Right cardiac atrium (tissue), 5 donors: Measurements from ENCODE around the gene MIB2. TPM values are rescaled to one million over a fixed set of nuclear protein-coding genes. Genes with fewer than 3 reads are reported as not detected.
A peak's percentile ranks its signal among the peaks of the same experiment; 100 is the strongest.
"Not testable (repeated sequence)": the region's sequence is repeated elsewhere in the genome, so short reads cannot be mapped to it uniquely, and the experiment has no call there.

Experiments
- ATAC-seq, 2 donors: fragments of 200-7000 bp; cut with Tn5 transposase; one replicate each; pipeline versions ENCODE4 v1.8.0 to v1.9.1; 2020; ENCODE audit warnings: moderate library complexity in 2 of 2, mild to moderate bottlenecking in 1 of 2
- DNase-seq, 3 donors: peaks; one replicate each; pipeline ENCODE4 v3.0.0-alpha.2; 2020
- H3K27ac ChIP-seq: one replicate; pipeline ENCODE4 v1.5.1; 2013; ENCODE audit warnings: mild to moderate bottlenecking, low read length, control low read depth, moderate library complexity
- H3K27me3 ChIP-seq: one replicate; pipeline ENCODE4 v1.6.1; 2013; ENCODE audit not compliant: control insufficient read depth, insufficient read depth
- H3K4me1 ChIP-seq: one replicate; pipeline ENCODE4 v1.6.1; 2013; ENCODE audit warnings: low read length; ENCODE audit not compliant: control insufficient read depth, insufficient read depth
- H3K4me3 ChIP-seq: one replicate; pipeline ENCODE4 v1.5.1; 2013; ENCODE audit warnings: low read length, control low read depth
- H3K9me3 ChIP-seq: one replicate; pipeline ENCODE4 v1.6.1; 2013; ENCODE audit warnings: low read length; ENCODE audit not compliant: control insufficient read depth
- WGBS: extraction: QIAGEN DNeasy Blood & Tissue Kit; methylation state at CpG from one replicate; pipeline ENCODE4 v1.1.7; 2013; 5-methylcytosine and 5-hydroxymethylcytosine counted together
- intact Hi-C, 4 donors: fragments of 100-400 bp; cut with DNase I; formaldehyde crosslinking; loops; one replicate each; pipeline versions ENCODE4 v1.11.0 to v1.14.0; 2022 to 2023
- polyA plus RNA-seq: library from polyadenylated mRNA; stranded (reverse); fragments of 200-250 nt; gene quantifications from one replicate; pipeline ENCODE4 v1.2.3, GENCODE V29; 2013
- total RNA-seq, 4 donors: library from RNA; stranded (reverse); fragmentation: NEBNext Ultra II Directional; extraction: Animal tissue kit (Norgen Biotek cat#: 25700); gene quantifications; one replicate each; pipeline ENCODE4 v1.2.1, GENCODE V29; 2021
- donor health status: healthy with polysubstance abuse.
- donor health status: DM: no; HTN: yes; CAD: no.
- donor health status: DM: no; HTN: no; CAD: no.
- donor health status: DM: no; HTN: yes; CAD: no; lungs with severe emphysema.
- donor health status: DM: yes; HTN: yes; CAD: no.

Gene MIB2
- total and polyA plus RNA-seq, 5 donors: 49.5 to 77.8 (median 57.8) TPM

GRCh38 chr1:1646326-1646725, 31.0 kb downstream of the MIB2 start:
- ATAC-seq, intact Hi-C loops, H3K4me3 ChIP-seq, DNase-seq, H3K4me1 ChIP-seq, H3K9me3 ChIP-seq, H3K27ac ChIP-seq, H3K27me3 ChIP-seq: not testable (repeated sequence)
- 74% methylated on average over 5 of the region's 5 CpGs for WGBS

- DNase-seq (peak in 1 of 3 donors; percentile 41), ATAC-seq (peak; percentile 45 to 49)
- H3K27me3 ChIP-seq, H3K27ac ChIP-seq, H3K9me3 ChIP-seq, H3K4me3 ChIP-seq, H3K4me1 ChIP-seq, intact Hi-C loops: not testable (repeated sequence)
- whole genome bisulfite sequencing: 80% methylated on average over 17 of the region's 17 CpGs
These were observed 32.4 kb downstream of the MIB2 start for GRCh38 chr1:1647567-1648241.

- intact Hi-C loops, H3K27ac ChIP-seq, H3K4me1 ChIP-seq, H3K4me3 ChIP-seq, H3K9me3 ChIP-seq, H3K27me3 ChIP-seq: not testable (repeated sequence)
- ATAC-seq (peak; percentile 26 to 61), DNase-seq (peak in 1 of 3 donors; percentile 7)
- WGBS: 78% methylated on average over 11 of the region's 11 CpGs
These were observed 33.0 kb downstream of the MIB2 start for GRCh38 chr1:1648265-1648664.

- intact Hi-C loops, H3K9me3 ChIP-seq, H3K27me3 ChIP-seq, H3K4me1 ChIP-seq: not testable (repeated sequence)
- under 1% methylated on average over 67 of the region's 96 CpGs for WGBS
- ATAC-seq: peak; percentile 89 to 96
- peak; percentile 96 to 98 (median 97) for DNase-seq
- H3K27ac ChIP-seq: peak within 1 kb of the TSS; percentile 90
- H3K4me3 ChIP-seq: peak within 1 kb of the TSS; percentile 73
These were observed 43.6 kb downstream of the MIB2 start, which contains the start of gene CDK11B for GRCh38 chr1:1658583-1659549. Gene CDK11B, minus strand, starts transcription at chr1:1659004. Its CDS starts 1,519 bp downstream, at chr1:1657485.

- DNase-seq: peak in 1 of 3 donors; percentile 3
- WGBS: 84% methylated on average over 9 of the region's 9 CpGs
- H3K9me3 ChIP-seq, ATAC-seq, intact Hi-C loops, H3K4me1 ChIP-seq, H3K27me3 ChIP-seq, H3K27ac ChIP-seq, H3K4me3 ChIP-seq: not testable (repeated sequence)
These were observed 47.1 kb downstream of the MIB2 start for GRCh38 chr1:1662392-1662791.

- H3K27me3 ChIP-seq, H3K9me3 ChIP-seq, H3K4me3 ChIP-seq, ATAC-seq, H3K27ac ChIP-seq, H3K4me1 ChIP-seq, intact Hi-C loops: not testable (repeated sequence)
- peak in 2 of 3 donors; percentile 9 to 45 for DNase-seq
- 76% methylated on average over 15 of the region's 15 CpGs for WGBS
These were observed 47.7 kb downstream of the MIB2 start for GRCh38 chr1:1662830-1663560.

GRCh38 chr1:1664318-1664717, 49.0 kb downstream of the MIB2 start:
- H3K4me3 ChIP-seq, H3K27ac ChIP-seq, H3K27me3 ChIP-seq, H3K4me1 ChIP-seq, intact Hi-C loops, H3K9me3 ChIP-seq: not testable (repeated sequence)
- 84% methylated on average over 6 of the region's 11 CpGs for WGBS
- DNase-seq (peak in 2 of 3 donors; percentile 4 to 7), ATAC-seq (peak in 1 of 2 donors; percentile 17)

- peak in 2 of 3 donors; percentile 8 to 60 for DNase-seq
- WGBS: 88% methylated on average over 27 of the region's 27 CpGs
These were observed 49.9 kb downstream of the MIB2 start for GRCh38 chr1:1664941-1665814.

GRCh38 chr1:1665815-1666251, 50.5 kb downstream of the MIB2 start:
- no peak overlapping the region for H3K4me3 ChIP-seq
- no peak overlapping the region for H3K27ac ChIP-seq
- H3K4me1 ChIP-seq: no peaks in the 10 kb centered on the region
- DNase-seq (peak; percentile 20 to 73 (median 66)), ATAC-seq (peak in 1 of 2 donors; percentile 13)
- WGBS: 84% methylated on average over 25 of the region's 25 CpGs
- no peaks in the 10 kb centered on the region for H3K27me3 ChIP-seq
- intact Hi-C loops: no loop called here
- H3K9me3 ChIP-seq: no peaks in the 10 kb centered on the region

More at GRCh38 chr1:1664941-1665814, 49.9 kb downstream of the MIB2 start:
- no peaks in the 10 kb centered on the region for H3K27me3 ChIP-seq
- intact Hi-C loops: no loop called here
- H3K4me3 ChIP-seq: no peak overlapping the region
- no peaks in the 10 kb centered on the region for H3K4me1 ChIP-seq
- peak in 1 of 2 donors; percentile 28 for ATAC-seq
- H3K27ac ChIP-seq: no peak overlapping the region
- no peaks in the 10 kb centered on the region for H3K9me3 ChIP-seq

- Histone ChIP-seq H3K9me3 (no peaks in the 10 kb centered on the region), H3K4me1 (no peaks in the 10 kb centered on the region), H3K27ac (no peak overlapping the region), H3K4me3 (no peak overlapping the region), H3K27me3 (no peaks in the 10 kb centered on the region)
- intact Hi-C loops: no loop called here
- peak in 1 of 2 donors; percentile 34 for ATAC-seq
- DNase-seq: peak in 2 of 3 donors; percentile 13 to 33
- WGBS: 97% methylated on average over 15 of the region's 15 CpGs
These were observed 51.2 kb downstream of the MIB2 start for GRCh38 chr1:1666526-1666925.
